SK-N-SH (cell line): ENCODE measurements around the gene SNRNP25. TPM values are rescaled to one million over a fixed set of nuclear protein-coding genes. Genes with fewer than 3 reads are reported as not detected.

Source experiments
- CTCF ChIA-PET: fragments of 300-600, 350-600 bp; formaldehyde crosslinking; extraction: SDS; loops from one replicate; lab custom pipeline; 2021; lab: Yijun Ruan, JAX
- POLR2A ChIA-PET: fragments of 350-600 bp; sonication (Branson Sonifier 250); formaldehyde crosslinking; extraction: SDS; loops from one replicate; lab custom pipeline; 2020; ENCODE audit warnings: antibody characterized with exemption, inconsistent platforms; lab: Yijun Ruan, JAX
- DNase-seq: peaks from one replicate; pipeline ENCODE4 v3.0.0; 2012
- H2AFZ ChIP-seq: fragments of 200-600 bp; sonication (generic); 2 replicates; pipeline ENCODE4 v1.8.1; 2016; ENCODE audit warnings: antibody characterized with exemption, mild to moderate bottlenecking, low read depth
- H3F3A ChIP-seq: fragments of 200-600 bp; sonication (generic); replicated peaks from 2 replicates; pipeline ENCODE3; 2016; ENCODE audit warnings: antibody characterized with exemption, mild to moderate bottlenecking; ENCODE audit not compliant: insufficient read depth
- H3K27ac ChIP-seq, 2 experiments: fragments of 200-500 bp in 1 of 2; fragments of 200-600 bp in 1 of 2; sonication (Bioruptor generic) in 1 of 2; sonication (generic), shearing (Covaris generic) in 1 of 2; 2 replicates each; pipeline versions ENCODE4 v1.5.1 to v1.6.1; 2014 to 2016; ENCODE audit warnings: low read depth in 2 of 2, inconsistent platforms in 1 of 2, low read length in 1 of 2, mild to moderate bottlenecking in 1 of 2, mixed read lengths in 1 of 2
- H3K27me3 ChIP-seq: fragments of 200-600 bp; sonication (generic), shearing (Covaris generic); 2 replicates; pipeline ENCODE4 v1.6.1; 2016; ENCODE audit warnings: mixed run types; ENCODE audit not compliant: insufficient read depth
- H3K36me3 ChIP-seq, 2 experiments: fragments of 200-500 bp in 1 of 2; fragments of 200-600 bp in 1 of 2; sonication (Bioruptor generic) in 1 of 2; sonication (generic) in 1 of 2; replicated peaks in 1 of 2; 2 replicates each; pipeline versions ENCODE3 to v1.5.1; 2014 to 2016; ENCODE audit warnings: low read length in 1 of 2, mild to moderate bottlenecking in 1 of 2; ENCODE audit not compliant: insufficient read depth in 2 of 2, control insufficient read depth in 1 of 2
- H3K4me1 ChIP-seq, 2 experiments: fragments of 200-500 bp in 1 of 2; fragments of 200-600 bp in 1 of 2; sonication (Bioruptor generic) in 1 of 2; sonication (generic), shearing (Covaris generic) in 1 of 2; 2 replicates each; pipeline versions ENCODE4 v1.5.1 to v1.6.1; 2014 to 2016; ENCODE audit warnings: low read depth in 1 of 2, low read length in 1 of 2, mixed run types in 1 of 2; ENCODE audit not compliant: insufficient read depth in 2 of 2, control insufficient read depth in 1 of 2
- H3K4me2 ChIP-seq: fragments of 200-600 bp; sonication (generic), shearing (Covaris generic); 2 replicates; pipeline ENCODE4 v1.6.1; 2017; ENCODE audit warnings: mixed run types
- H3K4me3 ChIP-seq, 2 experiments: fragments of 200-500 bp in 1 of 2; fragments of 200-600 bp in 1 of 2; sonication (Bioruptor generic) in 1 of 2; sonication (generic), shearing (Covaris generic) in 1 of 2; 2 replicates each; pipeline versions ENCODE4 v1.5.1 to v1.8.1; 2014 to 2016; ENCODE audit warnings: low read depth in 2 of 2, inconsistent platforms in 1 of 2, low read length in 1 of 2, mild to moderate bottlenecking in 1 of 2, mixed read lengths in 1 of 2, moderate library complexity in 1 of 2
- H3K79me2 ChIP-seq: fragments of 200-600 bp; sonication (generic); 2 replicates; pipeline ENCODE4 v1.8.1; 2017; ENCODE audit warnings: mild to moderate bottlenecking; ENCODE audit not compliant: insufficient read depth
- H3K9ac ChIP-seq: fragments of 200-600 bp; sonication (generic); 2 replicates; pipeline ENCODE4 v1.6.1; 2017; ENCODE audit warnings: mixed run types
- H3K9me2 ChIP-seq: fragments of 200-600 bp; sonication (generic); 2 replicates; pipeline ENCODE4 v1.6.1; 2017; ENCODE audit warnings: mixed run types
- H3K9me3 ChIP-seq: fragments of 200-600 bp; sonication (generic); 2 replicates; pipeline ENCODE4 v1.6.1; 2017; ENCODE audit warnings: mixed run types, mild to moderate bottlenecking, moderate library complexity
- H4K20me1 ChIP-seq: fragments of 200-600 bp; sonication (generic); 2 replicates; pipeline ENCODE4 v1.6.1; 2017; ENCODE audit warnings: mild to moderate bottlenecking, mixed run types; ENCODE audit not compliant: insufficient read depth
- CHD2 ChIP-seq: fragments of 150-350 bp; IDR thresholded peaks from 2 replicates; pipeline ENCODE4 v1.6.1; 2018; ENCODE audit warnings: low read length; ENCODE audit not compliant: partially characterized antibody
- ELF1 ChIP-seq: IDR thresholded peaks from 2 replicates; pipeline ENCODE4 v1.4.0; 2012
- EP300 ChIP-seq, 2 experiments: IDR thresholded peaks; 2 replicates each; pipeline versions ENCODE4 v1.4.0 to v1.6.1; 2012; ENCODE audit warnings: borderline replicate concordance in 1 of 2, low read depth in 1 of 2, low read length in 1 of 2
- EZH2phosphoT487 ChIP-seq: fragments of 200-600 bp; sonication (generic); IDR thresholded peaks from 2 replicates; pipeline ENCODE4 v1.6.1; 2017; ENCODE audit warnings: low read depth, mixed run types, mild to moderate bottlenecking, antibody characterized with exemption, moderate library complexity, borderline replicate concordance
- FOXM1 ChIP-seq: IDR thresholded peaks from 2 replicates; pipeline ENCODE4 v1.4.0; 2012; ENCODE audit warnings: low read depth, mild to moderate bottlenecking
- GABPA ChIP-seq: IDR thresholded peaks from 2 replicates; pipeline ENCODE4 v1.4.0; 2012; ENCODE audit warnings: low read depth, mild to moderate bottlenecking
- MXI1 ChIP-seq: IDR thresholded peaks from 2 replicates; pipeline ENCODE4 v1.6.1; 2012; ENCODE audit warnings: mild to moderate bottlenecking, low read depth, low read length, improper control_type of control experiment
- RCOR1 ChIP-seq: fragments of 150-350 bp; IDR thresholded peaks from 2 replicates; pipeline ENCODE4 v1.6.1; 2017; ENCODE audit warnings: antibody characterized with exemption, low read length
- RXRA ChIP-seq: IDR thresholded peaks from 2 replicates; pipeline ENCODE4 v1.4.0; 2012; ENCODE audit warnings: low read depth, mild to moderate bottlenecking, borderline replicate concordance
- SIN3A ChIP-seq: IDR thresholded peaks from 2 replicates; pipeline ENCODE4 v1.6.1; 2012; ENCODE audit warnings: low read depth, mild to moderate bottlenecking, low read length, moderate library complexity, borderline replicate concordance
- WGBS: methylation state at CpG from one replicate; pipeline ENCODE4 v1.1.6; 2017; ENCODE audit warnings: low lambda C conversion rate; 5-methylcytosine and 5-hydroxymethylcytosine counted together
- polyA plus RNA-seq, 3 experiments: library from polyadenylated mRNA; depleted of rRNA; stranded (reverse); fragments of >200 nt; gene quantifications; 2 replicates each; pipeline ENCODE4 v1.2.3, GENCODE V29; 2012
- TF ChIP-seq, protein P1 (sequence below): IDR thresholded peaks from 2 replicates; pipeline ENCODE4 v1.4.0; 2012; ENCODE audit warnings: low read depth, borderline replicate concordance
- TF ChIP-seq, protein P2 (sequence below): fragments of 200-600 bp; sonication (generic); IDR thresholded peaks from 2 replicates; pipeline ENCODE4 v1.6.1; 2017; ENCODE audit warnings: antibody characterized with exemption, mild to moderate bottlenecking, moderate library complexity
- TF ChIP-seq, protein P3 (sequence below): fragments of 150-350 bp; IDR thresholded peaks from 2 replicates; pipeline ENCODE4 v1.6.1; 2016; ENCODE audit warnings: mild to moderate bottlenecking, low read depth, low read length

The SNRNP25 gene
- polyA plus RNA-seq, 1 of the 3 experiments (the other 2 are of a cell fraction) = 73.4 TPM

DNA sequence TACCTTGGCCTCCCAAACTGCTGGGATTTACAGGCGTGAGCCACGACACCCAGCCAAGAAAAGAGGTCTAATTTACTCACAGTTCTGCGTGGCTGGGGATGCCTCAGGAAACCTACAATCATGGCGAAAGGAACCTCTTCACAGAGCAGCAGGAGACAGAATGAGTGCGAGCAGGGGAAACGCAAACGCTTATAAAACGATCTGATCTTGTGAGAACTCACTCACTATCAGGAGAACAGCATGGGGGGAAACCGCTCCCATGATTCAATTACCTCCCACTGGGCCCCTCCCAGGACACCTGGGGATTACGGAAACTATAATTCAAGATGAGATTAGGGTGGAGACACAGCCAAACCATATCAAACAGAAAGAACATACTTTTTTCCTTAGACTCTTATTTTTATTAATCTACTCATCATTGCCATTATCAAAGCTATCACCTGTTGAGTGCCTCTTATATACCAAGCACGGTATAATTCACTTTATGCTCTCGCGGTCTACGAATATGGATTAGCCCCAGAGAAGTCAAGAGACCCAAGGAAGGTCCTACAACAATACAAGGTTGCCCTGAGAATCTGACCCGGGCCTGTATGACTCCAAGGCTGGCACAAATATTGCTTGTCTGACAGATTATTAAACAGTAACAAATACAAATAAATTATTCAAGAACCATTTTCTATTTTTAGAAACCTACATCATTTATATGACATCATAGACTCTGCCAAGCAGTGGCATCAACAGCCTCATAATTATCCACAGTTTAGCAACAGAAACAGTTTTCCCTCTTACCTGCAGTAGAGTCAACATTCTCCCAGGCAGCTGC, 2.6 kb upstream of the SNRNP25 start:
- Histone ChIP-seq H3K27me3 (no peaks in the 10 kb centered on the region), H3K9ac (no peak overlapping the region), H3K4me2 (0 out of 2 replicates have a peak overlapping the region, but pooled peaks have one; percentile 3), H3K27ac (no peak overlapping the region), H3K79me2 (peaks cover 46% of the 10 kb centered on the region), H3F3A (peaks cover 13% of the 10 kb centered on the region), H3K36me3 (peaks cover 8 to 19% of the 10 kb centered on the region in 2 experiments), H3K4me1 (peaks cover 3 to 9% of the 10 kb centered on the region in 2 experiments; a peak in 1 of 4 replicates), H3K4me3 (no peak overlapping the region), H2AFZ (no peak overlapping the region), H3K9me3 (no peaks in the 10 kb centered on the region), H3K9me2 (no peaks in the 10 kb centered on the region), H4K20me1 (no peaks in the 10 kb centered on the region)
- TF ChIP-seq, protein P1, sequence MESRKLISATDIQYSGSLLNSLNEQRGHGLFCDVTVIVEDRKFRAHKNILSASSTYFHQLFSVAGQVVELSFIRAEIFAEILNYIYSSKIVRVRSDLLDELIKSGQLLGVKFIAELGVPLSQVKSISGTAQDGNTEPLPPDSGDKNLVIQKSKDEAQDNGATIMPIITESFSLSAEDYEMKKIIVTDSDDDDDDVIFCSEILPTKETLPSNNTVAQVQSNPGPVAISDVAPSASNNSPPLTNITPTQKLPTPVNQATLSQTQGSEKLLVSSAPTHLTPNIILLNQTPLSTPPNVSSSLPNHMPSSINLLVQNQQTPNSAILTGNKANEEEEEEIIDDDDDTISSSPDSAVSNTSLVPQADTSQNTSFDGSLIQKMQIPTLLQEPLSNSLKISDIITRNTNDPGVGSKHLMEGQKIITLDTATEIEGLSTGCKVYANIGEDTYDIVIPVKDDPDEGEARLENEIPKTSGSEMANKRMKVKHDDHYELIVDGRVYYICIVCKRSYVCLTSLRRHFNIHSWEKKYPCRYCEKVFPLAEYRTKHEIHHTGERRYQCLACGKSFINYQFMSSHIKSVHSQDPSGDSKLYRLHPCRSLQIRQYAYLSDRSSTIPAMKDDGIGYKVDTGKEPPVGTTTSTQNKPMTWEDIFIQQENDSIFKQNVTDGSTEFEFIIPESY = no peak
- no peak for TF ChIP-seq EP300 (IDR thresholded peaks at IDR 0.05; ENCODE audit: borderline replicate concordance in 1 of 2, low read depth in 1 of 2, low read length in 1 of 2)
- TF ChIP-seq EZH2phosphoT487 = no peak
- TF ChIP-seq, protein P2, sequence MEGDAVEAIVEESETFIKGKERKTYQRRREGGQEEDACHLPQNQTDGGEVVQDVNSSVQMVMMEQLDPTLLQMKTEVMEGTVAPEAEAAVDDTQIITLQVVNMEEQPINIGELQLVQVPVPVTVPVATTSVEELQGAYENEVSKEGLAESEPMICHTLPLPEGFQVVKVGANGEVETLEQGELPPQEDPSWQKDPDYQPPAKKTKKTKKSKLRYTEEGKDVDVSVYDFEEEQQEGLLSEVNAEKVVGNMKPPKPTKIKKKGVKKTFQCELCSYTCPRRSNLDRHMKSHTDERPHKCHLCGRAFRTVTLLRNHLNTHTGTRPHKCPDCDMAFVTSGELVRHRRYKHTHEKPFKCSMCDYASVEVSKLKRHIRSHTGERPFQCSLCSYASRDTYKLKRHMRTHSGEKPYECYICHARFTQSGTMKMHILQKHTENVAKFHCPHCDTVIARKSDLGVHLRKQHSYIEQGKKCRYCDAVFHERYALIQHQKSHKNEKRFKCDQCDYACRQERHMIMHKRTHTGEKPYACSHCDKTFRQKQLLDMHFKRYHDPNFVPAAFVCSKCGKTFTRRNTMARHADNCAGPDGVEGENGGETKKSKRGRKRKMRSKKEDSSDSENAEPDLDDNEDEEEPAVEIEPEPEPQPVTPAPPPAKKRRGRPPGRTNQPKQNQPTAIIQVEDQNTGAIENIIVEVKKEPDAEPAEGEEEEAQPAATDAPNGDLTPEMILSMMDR = no peak
- TF ChIP-seq SIN3A = no peak
- CTCF ChIA-PET = interaction anchor here (4.0 kb wide), 1 partner anchor 15 kb away, joined by 20 read pairs; no protein-coding TSS in a partner anchor
- WGBS = 90% methylated on average over 15 of the region's 15 CpGs
- DNase-seq = no peak
- POLR2A ChIA-PET = no interaction called here

DNA sequence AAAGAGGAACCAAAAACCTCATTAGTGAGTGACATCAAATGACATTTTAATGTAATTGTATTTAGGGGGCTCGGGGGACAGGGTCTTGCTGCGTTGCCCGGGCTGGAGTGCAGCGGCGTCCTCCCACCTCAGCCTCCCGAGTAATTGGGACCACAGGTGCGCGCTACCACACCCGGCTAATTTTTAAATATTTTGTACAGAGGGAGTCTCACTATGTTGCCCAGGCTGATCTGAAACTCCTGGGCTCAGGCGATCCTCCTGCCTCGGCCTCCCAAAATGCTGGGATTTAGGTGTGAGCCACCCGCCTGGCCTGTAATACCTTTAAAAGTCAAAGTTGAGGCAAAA, 581 bp downstream of the SNRNP25 start:
- Histone ChIP-seq H3K9me2 (no peaks in the 10 kb centered on the region), H3K4me3 (peak overlapping the region; percentile 67 to 87), H4K20me1 (no peaks in the 10 kb centered on the region), H3K4me1 (peaks cover 3 to 9% of the 10 kb centered on the region in 2 experiments; a peak in 1 of 4 replicates), H3K36me3 (peaks cover 4 to 41% of the 10 kb centered on the region in 2 experiments), H3K79me2 (peaks cover 46% of the 10 kb centered on the region), H3K27me3 (no peaks in the 10 kb centered on the region), H3K4me2 (peak overlapping the region; percentile 96), H3K9me3 (no peaks in the 10 kb centered on the region), H3F3A (peaks cover 8% of the 10 kb centered on the region), H2AFZ (peak overlapping the region; percentile 93), H3K9ac (peak overlapping the region; percentile 83), H3K27ac (peak overlapping the region in 1 of 2 experiments; percentile 70; a peak in 1 of 4 replicates)
- POLR2A ChIA-PET = no interaction called here
- DNase-seq = no peak
- TF ChIP-seq ELF1 (no peak), FOXM1 (no peak), CHD2 (no peak), RCOR1 (no peak), GABPA (no peak), MXI1 (no peak), RXRA (no peak)
- TF ChIP-seq, protein P3, sequence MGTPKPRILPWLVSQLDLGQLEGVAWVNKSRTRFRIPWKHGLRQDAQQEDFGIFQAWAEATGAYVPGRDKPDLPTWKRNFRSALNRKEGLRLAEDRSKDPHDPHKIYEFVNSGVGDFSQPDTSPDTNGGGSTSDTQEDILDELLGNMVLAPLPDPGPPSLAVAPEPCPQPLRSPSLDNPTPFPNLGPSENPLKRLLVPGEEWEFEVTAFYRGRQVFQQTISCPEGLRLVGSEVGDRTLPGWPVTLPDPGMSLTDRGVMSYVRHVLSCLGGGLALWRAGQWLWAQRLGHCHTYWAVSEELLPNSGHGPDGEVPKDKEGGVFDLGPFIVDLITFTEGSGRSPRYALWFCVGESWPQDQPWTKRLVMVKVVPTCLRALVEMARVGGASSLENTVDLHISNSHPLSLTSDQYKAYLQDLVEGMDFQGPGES = no peak
- 20% methylated on average over 12 of the region's 12 CpGs for WGBS
- CTCF ChIA-PET = interaction anchor here (4.0 kb wide), 1 partner anchor 12 kb away, joined by 20 read pairs; no protein-coding TSS in a partner anchor
